Omental fat pad (tissue), 4 donors: Measurements from ENCODE around the gene AIPL1. TPM values are rescaled to one million over a fixed set of nuclear protein-coding genes. Genes with fewer than 3 reads are reported as not detected.

Source experiments
- ATAC-seq: fragments of 150-250 bp; one replicate; pipeline ENCODE4 v1.9.1; 2016; ENCODE audit warnings: mild to moderate bottlenecking, moderate library complexity; ENCODE audit not compliant: low FRiP score
- DNase-seq: peaks from one replicate; pipeline ENCODE4 v3.0.0-alpha.2; 2019; ENCODE audit warnings: low spot score
- CTCF ChIP-seq, 3 donors: fragments of 450-650 bp; IDR thresholded peaks; one replicate each; pipeline ENCODE4 v1.5.1; 2016 to 2017; ENCODE audit warnings: antibody characterized with exemption in 3 of 3, mild to moderate bottlenecking in 3 of 3, moderate library complexity in 2 of 3
- total RNA-seq, 4 donors: library from RNA; depleted of rRNA; stranded (reverse); fragments of >200 nt; gene quantifications; one replicate each; pipeline ENCODE4 v1.1.0, GENCODE V29; 2016

Gene AIPL1
- total RNA-seq, 4 donors from 2014 or later, result not detected

DNA sequence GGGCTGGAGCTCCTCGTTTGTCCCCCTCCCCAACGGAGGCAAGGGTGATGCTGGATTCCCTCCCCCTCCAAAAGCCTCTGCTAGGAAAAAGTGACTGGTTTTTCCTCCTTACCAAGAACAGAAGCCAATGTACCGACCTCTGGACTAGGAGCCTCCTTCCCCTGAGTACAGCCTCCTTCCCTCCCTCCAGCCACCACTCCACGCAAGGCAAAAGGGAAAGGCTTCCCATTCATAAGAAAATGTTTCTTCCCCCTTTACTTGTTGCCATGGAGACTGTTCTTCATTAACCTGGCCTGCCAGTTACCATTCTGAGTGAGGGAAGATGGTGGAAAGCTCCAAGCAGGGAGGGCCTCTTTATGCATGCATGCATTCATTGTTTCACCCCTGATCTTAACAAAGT lies 5.0 kb upstream of the AIPL1 start:
- no peak for TF ChIP-seq CTCF (IDR thresholded peaks at IDR 0.05)
- ATAC-seq (no peak), DNase-seq (no peak)

- TF ChIP-seq CTCF (IDR thresholded peaks at IDR 0.05), result no peak
- DNase-seq (no peak), ATAC-seq (no peak)
Observed at GRCh38 chr17:6437956-6438355, 3.0 kb upstream of the AIPL1 start.

GRCh38 chr17:6437466-6437865 lies 2.5 kb upstream of the AIPL1 start:
- no peak for DNase-seq
- TF ChIP-seq CTCF (IDR thresholded peaks at IDR 0.05), result no peak
- no peak for ATAC-seq

DNA sequence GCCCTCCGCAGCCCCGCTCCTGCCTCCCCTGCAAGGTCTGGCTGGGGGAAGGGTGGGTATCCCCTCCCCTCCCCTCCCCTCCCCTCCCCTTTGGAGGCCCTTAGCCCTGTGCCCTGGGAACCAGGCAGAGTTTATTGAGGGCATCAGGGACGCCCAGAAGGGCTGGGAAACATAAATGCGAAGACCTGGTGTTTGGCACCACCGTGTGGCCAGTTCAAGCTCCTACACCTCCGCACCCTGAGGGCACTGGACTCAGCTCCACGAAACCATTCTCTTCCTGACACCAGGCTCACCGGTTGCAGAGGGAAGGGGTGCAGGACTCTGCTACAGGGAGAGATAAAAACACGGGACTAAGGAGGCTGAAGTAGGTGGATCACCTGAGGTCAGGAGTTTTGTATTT lies 1.0 kb upstream of the AIPL1 start:
- peak in 1 of 3 donors; percentile 27 for TF ChIP-seq CTCF (IDR thresholded peaks at IDR 0.05)
- DNase-seq, result no peak
- peak; percentile 48 for ATAC-seq

- ATAC-seq (no peak), DNase-seq (no peak)
- TF ChIP-seq CTCF (IDR thresholded peaks at IDR 0.05), result no peak
Observed at GRCh38 chr17:6430769-6431168, 4.2 kb downstream of the AIPL1 start.

DNA sequence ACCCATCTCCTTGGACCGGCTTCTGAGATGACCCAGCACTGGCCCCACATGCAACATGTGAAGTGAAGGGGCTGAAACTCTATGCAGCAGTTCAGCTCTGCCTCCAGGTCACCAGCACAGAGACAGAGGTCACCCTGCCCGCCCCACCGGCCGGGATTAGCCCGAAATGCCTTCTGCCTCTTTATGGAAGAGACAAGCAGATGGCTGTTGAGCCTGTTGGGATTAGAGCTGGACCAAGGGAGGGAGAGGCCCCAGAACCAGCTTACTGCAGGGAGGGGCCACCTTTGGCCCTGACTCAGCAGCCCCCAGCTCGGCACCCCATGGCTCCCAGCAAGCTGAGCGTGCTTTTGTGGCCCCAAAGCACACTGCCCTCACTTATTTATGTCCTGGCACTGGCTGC lies 5.7 kb downstream of the AIPL1 start:
- DNase-seq (no peak), ATAC-seq (no peak)
- TF ChIP-seq CTCF (IDR thresholded peaks at IDR 0.05), result no peak

GRCh38 chr17:6428207-6428965 lies 6.5 kb downstream of the AIPL1 start:
- TF ChIP-seq CTCF (IDR thresholded peaks at IDR 0.05), result no peak
- DNase-seq, result no peak
- ATAC-seq, result no peak
